ENCODE data around the gene SLC6A3.

Gene SLC6A3

DNA sequence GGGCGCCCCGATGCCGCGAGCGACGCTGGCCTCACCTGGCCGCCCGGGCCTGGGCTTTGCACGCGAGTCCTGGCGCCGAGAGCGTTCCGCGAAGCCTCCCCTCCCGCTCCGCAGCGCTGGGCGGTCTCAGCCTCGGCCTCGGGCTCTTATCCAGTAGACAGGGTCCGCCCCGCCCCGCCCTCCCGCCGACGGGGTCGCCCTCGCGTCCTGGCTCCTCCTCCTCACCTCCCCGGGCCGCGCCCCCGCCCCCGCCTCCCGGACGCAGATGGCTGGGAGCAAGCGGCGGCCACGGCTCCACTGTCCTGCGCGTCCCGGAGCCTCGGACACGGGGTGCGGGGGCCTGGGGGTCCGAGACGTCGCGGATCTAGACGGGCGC, at the start of gene SLC6A3:
Gene SLC6A3 (minus strand): TSS at position 128 of the 376 bp plus-strand sequence. CDS start 2,243 bp downstream, outside the sequence.
- peak; percentile 25 for DNase-seq

DNA sequence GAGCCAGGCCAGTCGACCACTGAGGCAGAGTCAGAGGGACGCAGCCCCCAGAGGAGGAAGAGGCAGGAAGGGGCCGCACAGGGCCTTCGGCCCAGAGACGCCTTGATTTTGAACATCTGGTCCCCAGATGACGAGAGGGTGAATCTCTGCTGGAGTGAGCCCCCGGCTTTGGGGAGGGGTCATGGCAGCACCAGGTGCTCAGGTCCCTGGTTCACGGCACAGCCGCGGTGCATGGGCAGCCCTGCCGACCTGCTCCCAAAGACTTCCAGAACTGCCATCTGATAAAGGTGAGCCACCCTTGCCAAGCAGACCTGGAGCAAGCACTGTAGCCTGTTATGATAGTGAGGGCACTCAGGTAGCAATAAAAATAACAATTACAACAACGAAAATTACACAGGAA, 48.7 kb upstream of the SLC6A3 start:
- no peak for DNase-seq

DNA sequence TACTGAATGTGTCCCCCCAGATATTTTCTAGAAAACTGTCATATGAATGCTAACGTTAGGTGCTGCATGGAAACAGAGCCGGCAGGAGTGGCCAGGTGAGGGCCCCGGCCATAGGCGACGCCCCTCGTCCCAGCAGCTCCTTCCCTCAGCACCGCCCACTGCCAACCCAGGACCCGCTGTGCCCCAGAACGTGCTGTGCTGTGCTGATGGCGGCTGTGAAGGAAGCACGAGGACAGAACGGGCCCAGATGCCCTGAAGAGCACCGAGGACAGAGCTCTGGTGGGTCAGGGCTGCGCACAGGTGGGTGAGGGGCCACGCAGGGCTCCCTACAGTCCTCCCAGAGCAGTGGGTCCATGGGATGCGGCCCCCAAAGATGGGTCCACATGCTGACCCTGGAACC, 48.2 kb upstream of the SLC6A3 start:
- DNase-seq = no peak

DNA sequence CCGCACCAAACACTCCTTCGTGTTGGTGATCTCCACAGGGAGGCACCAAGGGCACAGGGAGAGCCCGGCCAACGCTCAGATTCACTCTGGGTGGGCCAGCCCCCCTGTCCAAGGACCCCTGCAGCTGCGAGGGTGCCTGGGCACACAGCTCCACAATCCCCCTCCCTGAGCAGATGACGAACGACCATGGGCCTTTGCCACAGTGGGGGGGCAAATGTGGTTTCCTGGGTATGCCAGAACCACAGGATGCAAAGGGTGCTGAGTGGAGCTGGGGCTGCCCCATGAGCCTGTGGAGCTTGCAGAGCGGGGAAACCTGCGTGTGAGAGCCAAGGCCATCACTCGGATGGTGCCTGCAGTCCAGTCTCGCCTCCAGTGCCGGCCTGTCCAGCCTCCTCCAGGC, 47.5 kb upstream of the SLC6A3 start:
- peak; percentile 13 for DNase-seq

DNA sequence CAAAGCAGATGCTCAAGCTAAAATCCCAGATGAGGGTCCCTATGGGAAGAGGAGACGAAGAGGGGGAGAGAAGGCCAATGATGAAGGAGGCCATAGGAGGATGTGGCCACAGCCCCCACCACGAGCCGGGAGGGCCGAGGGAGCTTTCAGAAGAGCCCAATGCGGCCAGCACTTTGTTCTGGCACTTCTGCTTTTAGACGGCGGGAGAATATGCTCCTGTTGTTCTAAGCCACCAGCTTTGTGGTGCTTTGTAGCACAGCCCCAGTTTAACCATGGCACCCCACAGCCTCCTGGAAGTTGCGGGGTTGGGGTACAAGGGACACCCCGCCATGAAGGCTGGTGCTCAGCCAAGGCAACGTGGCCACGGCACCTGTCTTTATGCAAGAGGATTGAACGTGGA, 45.1 kb upstream of the SLC6A3 start:
- no peak for DNase-seq

DNA sequence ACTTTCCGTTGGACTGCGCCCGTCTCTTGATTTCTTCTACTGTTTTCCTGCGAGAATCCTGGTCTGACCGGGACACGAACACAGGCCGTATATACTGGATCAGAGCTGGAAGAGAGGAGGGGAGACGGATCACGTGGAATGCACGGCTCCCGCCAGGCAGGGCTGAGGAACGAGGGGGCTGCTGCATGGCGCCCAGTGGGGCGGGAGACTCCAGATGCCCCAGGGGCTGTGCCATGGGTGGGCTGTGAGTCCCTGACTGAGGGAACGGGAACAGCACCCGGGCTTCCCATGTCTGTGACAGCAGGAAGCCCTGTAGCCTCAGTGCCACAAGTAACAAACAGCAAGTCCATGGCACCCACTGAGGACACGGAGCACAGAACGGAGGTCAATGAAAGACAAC, 44.5 kb upstream of the SLC6A3 start:
- no peak for DNase-seq

DNA sequence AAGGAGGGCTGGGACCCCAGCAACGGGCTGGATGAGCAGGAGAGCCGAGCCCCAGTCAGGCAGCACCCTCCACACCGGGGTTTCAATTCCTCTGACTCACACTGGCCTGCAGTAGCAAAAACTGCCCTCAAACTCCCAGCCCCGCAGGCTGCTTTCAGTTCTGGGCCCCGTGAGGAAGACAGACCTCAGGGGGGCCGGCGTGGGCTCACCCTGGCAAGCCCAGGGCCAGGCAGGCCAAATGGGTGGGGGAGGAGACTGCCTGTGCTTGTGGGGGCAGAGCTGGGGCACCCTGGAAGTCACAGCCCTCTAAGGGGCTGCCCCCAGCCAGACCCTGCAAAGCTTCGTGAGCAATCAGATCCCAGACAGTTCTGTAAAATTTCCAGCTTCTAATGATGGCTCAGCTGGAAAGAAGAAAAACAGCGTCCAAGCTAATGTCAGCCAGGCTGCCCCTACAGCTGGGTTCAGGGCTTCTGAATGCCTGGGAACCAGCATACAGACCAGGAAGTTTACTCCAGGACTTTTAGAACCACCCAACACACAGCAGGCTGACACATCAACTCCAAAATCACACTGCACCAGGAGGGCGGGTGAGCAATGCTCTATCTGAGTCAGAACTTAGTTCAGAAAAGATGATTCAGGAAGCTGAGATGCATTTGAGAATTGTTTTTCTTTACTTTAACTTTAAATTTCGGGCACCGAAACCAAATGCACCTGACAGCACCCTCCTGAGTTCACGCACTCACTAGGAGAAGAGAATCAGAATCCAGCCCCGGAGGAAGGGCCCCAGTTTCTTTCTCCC, 43.8 kb upstream of the SLC6A3 start:
- peak; percentile 30 for DNase-seq

DNA sequence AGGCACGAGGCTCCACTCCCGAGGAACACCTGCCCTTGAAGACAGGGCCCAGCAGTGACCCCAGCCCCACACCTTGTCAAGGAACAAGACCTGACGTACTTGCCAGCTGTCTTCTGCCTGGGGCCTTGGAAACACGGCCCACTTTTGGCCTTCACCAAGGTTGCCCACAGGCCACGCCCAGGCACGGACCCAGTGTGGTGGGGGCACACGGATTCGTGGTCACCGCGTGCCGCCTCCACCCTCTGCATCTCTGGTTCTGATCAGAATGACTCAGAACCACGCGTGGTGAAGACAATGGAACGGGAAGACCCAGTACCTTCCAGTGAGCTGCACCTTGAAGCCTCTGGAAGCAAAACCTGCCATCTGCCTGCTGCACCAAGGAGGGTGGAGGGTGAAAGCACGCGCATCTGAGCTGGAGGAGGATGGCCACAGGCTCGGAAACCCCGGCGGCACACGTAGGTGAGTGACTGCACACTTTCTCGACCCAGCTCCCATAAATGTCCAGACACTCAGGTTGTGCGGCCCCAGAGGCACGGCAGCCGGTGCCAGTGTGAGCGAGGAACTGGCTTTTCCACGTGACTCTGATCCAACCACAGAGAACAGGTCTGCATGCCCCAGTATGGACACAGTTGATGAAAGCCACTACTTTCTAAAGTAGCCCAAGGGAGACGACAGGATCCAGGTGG, 42.0 kb upstream of the SLC6A3 start:
- no peak for DNase-seq

DNA sequence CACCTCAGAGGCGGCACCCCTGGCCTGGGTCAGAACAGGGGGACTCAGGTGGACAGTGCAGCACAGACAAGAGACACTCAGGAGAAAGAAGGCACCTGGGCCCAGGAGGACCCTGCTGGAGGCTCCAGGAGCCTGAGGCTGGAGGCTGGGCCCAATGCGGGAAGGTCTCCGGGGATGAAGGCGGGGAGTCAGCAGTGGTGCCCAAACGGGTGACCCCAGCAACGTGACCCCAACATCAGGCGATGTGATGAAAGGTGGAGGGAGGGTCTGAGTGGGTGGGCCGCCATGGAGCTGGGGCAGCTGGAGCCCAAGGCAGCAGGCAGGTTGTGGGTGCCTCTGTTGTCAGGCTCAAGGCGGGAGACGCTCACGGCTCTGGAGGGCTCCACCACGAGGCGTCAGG, 41.0 kb upstream of the SLC6A3 start:
- no peak for DNase-seq

DNA sequence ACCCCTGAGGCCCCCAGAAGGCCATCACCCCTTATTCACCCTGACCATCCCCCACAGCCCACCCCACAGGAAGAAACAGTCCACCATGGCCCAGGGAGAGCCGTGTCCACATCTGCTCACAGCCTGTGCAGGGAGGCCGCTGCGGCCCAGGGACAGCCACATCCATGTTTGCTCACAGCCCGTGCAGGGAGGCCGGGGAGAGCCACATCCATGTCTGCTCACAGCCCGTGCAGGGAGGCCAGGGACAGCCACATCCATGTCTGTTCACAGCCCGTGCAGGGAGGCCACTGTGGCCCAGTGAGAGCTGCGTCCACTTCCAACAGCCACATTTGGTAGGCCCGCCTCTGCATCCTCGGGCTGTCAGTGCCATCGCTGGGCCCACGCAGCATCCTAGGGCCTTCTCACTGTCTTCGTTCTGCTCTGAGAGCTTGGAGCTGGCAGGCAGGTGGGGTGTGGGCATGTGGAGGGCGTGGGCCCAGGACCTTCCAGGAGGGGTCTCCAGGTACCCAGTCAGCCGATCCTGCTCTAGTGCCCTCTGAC, 40.4 kb upstream of the SLC6A3 start:
- DNase-seq = no peak

DNA sequence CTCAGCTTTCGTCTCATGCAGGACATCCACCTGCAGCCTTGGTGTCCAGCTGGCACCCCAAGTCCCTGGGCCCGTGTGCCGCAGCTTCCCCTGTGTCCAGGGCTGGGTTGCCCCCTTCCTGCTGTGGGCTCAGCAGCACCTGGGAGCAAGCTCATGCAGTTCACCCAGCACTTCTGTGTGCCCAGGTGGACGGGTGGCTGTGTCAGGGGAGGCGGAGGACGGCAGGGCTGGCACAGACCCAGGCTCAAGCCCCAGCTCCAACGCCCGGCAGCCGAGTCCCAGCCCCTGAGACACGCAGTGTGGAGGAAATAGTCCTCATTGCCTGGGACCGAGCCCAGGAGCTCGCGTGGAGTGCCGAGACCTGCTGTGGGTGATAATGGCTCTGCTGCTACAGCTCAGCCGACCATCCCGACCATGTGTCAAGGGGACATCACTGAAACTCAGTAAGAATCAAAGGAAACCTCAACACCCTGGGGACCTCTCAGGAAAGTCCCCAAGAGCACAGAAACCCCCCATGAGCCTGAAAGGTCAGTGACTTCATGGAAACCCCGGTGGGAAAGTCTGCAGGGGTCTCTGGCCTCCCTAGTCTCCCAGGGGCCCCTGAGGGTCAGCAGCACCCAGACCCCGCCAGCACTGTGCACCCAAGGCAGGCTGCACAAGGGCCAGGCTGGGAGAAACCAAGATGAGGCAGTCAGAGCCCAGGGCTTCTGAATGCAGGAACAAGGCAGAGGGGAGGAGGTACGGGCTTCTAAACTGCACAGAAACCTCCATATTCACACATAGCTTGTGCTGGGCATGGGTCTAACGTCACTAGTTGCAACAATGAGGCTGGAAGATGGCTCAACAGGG, 39.7 kb upstream of the SLC6A3 start:
- DNase-seq = no peak

DNA sequence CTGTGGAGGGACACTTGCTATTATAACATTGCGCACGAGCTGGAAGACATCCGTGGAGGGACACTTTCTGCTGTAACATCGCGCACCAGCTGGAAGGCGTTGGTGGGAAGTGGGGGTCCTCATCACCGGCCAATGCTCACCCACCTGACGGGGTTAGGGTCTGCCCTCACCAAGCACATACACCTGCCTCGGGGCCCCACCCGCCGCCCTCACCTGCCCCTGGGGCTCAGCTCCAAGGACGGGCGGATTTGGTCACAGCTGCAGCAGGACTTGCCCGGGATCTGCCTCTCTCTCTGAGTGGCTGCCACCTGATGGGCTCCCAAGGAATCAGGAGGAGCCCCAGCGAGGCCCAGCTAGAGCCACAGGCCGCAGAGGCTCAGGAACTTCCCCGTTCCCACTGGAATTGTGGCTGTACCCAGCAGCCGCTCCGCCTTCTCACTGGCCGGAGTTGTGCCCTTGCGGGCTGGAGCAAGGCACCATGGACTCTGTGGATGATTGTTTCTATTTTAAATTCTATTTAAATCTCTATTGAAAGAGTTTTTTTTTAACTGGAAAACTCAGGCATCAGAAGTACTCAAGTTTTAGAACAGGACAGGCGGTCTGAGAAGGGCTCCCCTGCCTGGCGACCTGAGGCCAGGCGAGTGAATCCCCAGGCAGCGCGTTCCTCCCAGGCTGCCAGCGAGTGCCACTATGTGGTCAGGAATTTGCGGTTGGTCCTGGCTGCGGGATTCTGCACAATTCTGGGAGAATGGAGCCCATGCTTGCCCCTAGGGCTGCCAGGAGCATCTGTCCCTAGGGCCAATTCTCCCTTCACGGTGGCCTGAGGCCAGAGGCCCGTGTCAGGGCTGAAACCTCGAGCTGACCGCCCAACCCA, 38.9 kb upstream of the SLC6A3 start:
- no peak for DNase-seq

DNA sequence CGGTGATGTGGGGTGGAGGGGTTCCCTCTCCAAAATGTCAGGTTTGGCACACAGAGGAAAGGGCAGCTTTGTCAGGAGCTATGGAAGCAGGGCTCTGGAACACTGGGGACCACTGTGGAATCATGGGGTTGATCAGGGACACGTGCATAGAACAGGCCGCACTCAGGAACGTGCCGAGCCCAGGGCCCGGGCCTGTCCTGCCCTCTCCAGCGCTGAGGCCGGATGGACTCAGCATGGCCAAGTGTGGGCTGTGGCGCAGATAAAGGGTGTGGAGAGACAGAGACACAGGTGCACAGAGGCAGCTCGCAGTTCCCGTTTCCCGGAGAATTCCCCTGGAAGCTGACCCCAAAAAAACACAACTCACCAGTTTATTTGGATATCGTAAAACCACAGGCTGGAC, 37.8 kb upstream of the SLC6A3 start:
- DNase-seq = no peak

DNA sequence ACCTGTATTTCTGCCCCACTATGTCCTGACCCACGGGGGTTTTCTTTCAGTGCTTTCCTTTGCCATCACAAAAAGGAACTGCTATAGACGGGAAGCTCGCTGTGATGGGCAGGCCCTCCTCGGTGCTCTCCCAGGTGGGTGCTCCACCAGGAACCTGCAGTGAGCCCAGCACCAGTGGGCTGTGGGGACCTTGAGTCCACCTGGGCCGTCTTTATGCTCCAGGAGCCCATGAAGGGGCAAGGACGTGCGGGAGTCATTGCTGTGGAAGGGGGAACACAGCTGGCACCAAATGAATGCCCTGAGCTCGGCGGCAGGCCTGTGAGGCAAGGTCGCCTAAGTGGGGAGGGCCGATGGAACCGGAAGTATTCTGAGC, 36.7 kb upstream of the SLC6A3 start:
- no peak for DNase-seq

DNA sequence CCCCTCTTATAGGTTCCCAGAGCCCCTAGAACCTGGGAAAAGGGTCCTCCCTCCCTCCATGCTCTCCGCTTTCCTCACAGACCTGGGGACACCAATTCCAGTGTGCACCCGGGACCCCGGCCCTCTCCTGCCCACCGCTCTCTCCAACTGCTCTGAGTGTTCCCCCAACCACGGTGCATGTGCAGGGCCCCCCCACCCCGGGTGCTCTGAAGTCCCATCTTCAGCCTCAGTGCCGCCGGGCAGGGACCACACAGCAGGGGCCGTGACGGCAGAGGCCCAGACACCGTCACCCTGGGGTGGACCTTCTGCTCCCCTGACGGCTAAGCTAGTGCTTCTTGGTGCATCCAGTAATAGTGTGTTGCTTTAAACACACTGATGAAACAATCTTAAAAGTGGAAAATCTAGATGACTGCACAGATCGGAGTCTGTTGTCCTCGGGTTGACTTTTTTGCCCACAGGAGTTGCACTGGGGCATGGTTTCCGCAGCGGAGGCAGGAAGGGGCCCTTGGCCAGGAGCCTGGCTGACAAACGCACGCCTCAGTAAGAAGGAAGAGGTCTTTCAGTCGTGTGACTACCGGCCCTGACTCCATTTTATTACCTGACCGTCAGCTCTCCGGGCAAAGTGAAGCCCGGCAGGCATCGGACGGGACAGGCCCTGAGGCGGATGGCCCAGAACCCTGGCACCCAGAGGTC, 36.2 kb upstream of the SLC6A3 start:
- DNase-seq = no peak

DNA sequence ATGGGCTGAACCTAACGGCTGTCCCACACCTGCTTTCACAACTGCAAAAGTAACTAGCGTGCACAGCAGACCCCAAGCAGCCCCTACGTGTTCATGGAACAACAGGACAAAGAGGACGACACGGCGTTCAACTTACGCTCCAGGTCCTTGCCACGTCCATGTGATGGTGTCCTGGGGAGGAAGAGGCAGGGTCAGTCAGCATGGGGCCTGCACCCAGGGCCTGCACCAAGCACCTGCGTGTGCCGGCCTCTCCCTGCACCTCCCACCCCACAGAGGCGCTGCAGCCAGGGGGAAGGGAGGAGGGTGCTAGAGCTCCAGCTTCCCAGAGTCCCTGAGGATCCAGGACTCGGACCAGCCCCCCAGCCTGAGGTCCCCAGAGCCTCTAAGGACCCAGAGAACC, 35.6 kb upstream of the SLC6A3 start:
- DNase-seq = no peak

DNA sequence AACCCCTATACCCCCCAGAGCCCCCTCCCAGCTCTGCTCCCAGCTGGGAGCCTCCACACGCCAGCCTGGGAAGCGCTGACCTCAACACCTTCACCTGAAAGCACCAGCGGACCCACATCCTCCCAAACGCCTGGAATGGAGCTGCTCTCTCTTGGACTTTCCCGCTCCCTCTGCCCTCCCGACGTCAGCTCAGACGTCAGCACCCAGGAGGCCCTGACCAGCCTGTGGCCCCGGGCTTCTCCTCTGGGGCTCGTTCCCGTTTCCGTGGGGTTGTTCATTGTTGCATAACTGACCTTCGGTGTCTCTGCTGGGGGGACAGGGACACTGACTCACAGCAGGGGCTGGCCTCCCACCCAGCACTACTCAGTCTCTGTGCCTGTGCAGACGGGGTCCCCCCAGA, 35.0 kb upstream of the SLC6A3 start:
- no peak for DNase-seq

DNA sequence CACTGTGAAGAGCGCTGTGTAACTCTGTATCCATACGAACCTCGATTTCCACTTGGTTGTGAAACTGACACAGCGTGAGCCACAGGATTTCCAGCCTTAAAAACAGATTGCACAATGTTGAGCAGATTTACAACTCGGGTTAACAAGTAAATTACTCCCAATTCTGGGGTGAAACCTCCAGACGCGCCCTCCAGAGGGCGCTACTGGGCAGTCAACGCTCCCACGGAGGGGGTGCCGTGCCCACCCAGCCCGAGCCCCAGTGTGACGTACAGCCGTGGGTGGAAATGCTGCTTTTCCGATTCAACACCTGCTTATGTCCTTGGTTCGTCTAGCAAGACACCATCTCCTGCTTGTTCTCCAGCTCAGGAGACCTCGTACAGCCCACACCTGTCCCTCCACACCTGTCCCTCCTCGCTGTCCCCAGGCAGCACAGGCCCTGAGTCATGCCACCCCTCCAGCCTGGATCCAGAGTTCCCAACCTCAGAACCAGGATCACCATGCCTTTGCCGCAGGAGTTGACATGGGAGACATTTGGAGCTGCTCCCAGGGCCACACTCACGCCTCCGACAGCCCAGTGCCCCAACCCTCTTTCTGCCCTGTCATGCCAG, 34.4 kb upstream of the SLC6A3 start:
- DNase-seq = peak; percentile 60

DNA sequence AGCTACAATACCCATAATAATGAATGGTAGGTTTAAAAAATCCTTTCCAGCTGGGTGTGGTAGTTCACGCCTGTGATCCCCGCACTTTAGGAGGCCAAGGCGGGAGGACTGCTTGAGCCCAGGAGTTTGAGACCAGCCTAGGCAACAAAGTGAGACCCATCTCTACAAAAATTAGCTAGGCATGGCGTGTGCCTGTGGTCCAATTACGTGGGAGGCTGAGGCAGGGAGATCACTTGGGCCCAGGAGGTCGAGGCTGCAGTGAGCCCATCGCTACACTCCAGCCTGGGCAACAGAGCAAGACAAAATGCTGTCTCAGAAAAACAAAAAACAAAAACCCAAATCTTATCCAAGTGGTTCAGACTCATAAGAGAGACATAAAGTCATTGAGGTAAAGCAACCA, 33.8 kb upstream of the SLC6A3 start:
- DNase-seq = no peak

DNA sequence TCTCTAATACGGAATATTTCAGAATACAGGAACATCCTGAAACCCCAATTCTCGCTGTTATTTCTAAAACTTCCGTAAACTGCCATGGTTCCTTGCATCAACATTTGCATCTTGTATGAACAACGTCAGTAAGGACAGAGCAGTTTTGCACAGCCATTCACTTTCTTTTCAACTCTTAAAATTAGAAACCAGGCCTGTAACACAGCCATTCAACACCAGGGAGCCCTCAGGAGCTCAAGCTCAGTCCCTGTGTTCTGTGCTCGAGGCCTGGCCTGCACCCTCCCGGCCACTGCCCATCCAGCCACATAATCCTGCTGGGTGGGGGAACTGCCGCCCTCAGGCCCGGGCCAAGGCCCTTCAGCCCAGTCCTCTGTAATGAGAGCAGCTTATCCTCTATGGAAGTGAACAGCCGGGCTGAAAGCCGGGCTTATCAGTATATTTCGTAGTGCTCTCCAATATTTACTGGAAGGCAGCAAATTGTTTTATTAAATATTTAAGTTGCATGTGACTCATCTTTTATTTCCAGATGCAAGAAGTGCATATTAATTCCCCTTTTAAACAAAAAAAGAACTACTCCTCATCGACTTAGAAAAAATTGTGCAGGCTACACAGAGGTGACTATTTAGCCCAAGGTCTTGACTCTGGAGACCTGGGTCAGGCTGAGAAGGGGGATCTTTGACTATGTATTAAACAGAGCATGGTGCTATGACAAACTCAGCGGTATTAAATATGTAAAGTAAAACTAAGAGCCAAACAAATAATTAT, 33.2 kb upstream of the SLC6A3 start:
- DNase-seq = no peak

DNA sequence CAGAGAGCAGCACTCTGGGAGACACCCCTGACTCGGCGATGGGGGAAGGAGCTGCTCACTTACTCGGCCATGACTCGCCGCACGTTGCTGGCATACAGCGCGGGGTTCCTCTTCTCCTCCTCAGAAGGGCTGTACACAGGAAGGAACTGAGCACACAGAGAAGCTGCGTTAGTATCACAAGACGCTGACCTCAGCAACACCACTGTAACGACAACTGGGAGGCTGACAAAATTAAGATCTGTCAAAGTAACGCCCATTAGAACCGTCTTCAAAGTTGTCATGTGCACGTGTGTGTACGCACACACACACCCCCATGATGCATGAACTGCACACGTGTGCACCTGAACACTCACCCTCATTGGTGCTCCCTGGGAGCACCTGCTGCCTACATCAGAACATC, 32.1 kb upstream of the SLC6A3 start:
- DNase-seq = no peak
